ENCODE measurements around the gene NEDD4L. TPM values are rescaled to one million over a fixed set of nuclear protein-coding genes. Genes with fewer than 3 reads are reported as not detected.

The NEDD4L gene
- polyA plus RNA-seq, 1 donor, result 93.0 TPM

- peaks cover 10% of the 10 kb centered on the region for H3K4me1 ChIP-seq (ENCODE audit: control insufficient read depth, insufficient read depth, low read length)
- no peak overlapping the region for H3K27ac ChIP-seq (ENCODE audit: low read length)
- peaks cover 5% of the 10 kb centered on the region for H3K36me3 ChIP-seq (ENCODE audit: control insufficient read depth, insufficient read depth, low read length)
- no peak overlapping the region for H3K4me3 ChIP-seq (ENCODE audit: low read length)
- DNase-seq, result peak in 1 of 2 donors; percentile 25
- no peaks in the 10 kb centered on the region for H3K9me3 ChIP-seq (ENCODE audit: control insufficient read depth, low read depth, low read length)
- no peaks in the 10 kb centered on the region for H3K27me3 ChIP-seq (ENCODE audit: control insufficient read depth, insufficient read depth, low read length)
- WGBS (ENCODE audit: insufficient coverage, low lambda C conversion rate), result 14% methylated on average over 1 of the region's 4 CpGs
Measured at GRCh38 chr18:58051765-58052460, 7.9 kb downstream of the NEDD4L start.

GRCh38 chr18:58052960-58053359 lies 8.9 kb downstream of the NEDD4L start:
- no CpG with 5 or more reads among the region's 3 CpGs for WGBS (ENCODE audit: insufficient coverage, low lambda C conversion rate)
- no peak overlapping the region for H3K4me3 ChIP-seq (ENCODE audit: low read length)
- H3K36me3 ChIP-seq (ENCODE audit: control insufficient read depth, insufficient read depth, low read length), result peaks cover 7% of the 10 kb centered on the region
- no peak for DNase-seq
- peaks cover under 1% of the 10 kb centered on the region for H3K4me1 ChIP-seq (ENCODE audit: control insufficient read depth, insufficient read depth, low read length)
- no peak overlapping the region for H3K27ac ChIP-seq (ENCODE audit: low read length)
- no peaks in the 10 kb centered on the region for H3K27me3 ChIP-seq (ENCODE audit: control insufficient read depth, insufficient read depth, low read length)
- no peaks in the 10 kb centered on the region for H3K9me3 ChIP-seq (ENCODE audit: control insufficient read depth, low read depth, low read length)

GRCh38 chr18:58054041-58054781 lies 10.2 kb downstream of the NEDD4L start:
- H3K27me3 ChIP-seq (ENCODE audit: control insufficient read depth, insufficient read depth, low read length), result no peaks in the 10 kb centered on the region
- H3K4me3 ChIP-seq (ENCODE audit: low read length), result no peak overlapping the region
- H3K9me3 ChIP-seq (ENCODE audit: control insufficient read depth, low read depth, low read length), result no peaks in the 10 kb centered on the region
- no peaks in the 10 kb centered on the region for H3K4me1 ChIP-seq (ENCODE audit: control insufficient read depth, insufficient read depth, low read length)
- no peak overlapping the region for H3K27ac ChIP-seq (ENCODE audit: low read length)
- WGBS (ENCODE audit: insufficient coverage, low lambda C conversion rate), result 100% methylated on average over 1 of the region's 8 CpGs
- DNase-seq, result peak in 1 of 2 donors; percentile 42
- peaks cover 10% of the 10 kb centered on the region for H3K36me3 ChIP-seq (ENCODE audit: control insufficient read depth, insufficient read depth, low read length)

- Histone ChIP-seq H3K36me3 (ENCODE audit: control insufficient read depth, insufficient read depth, low read length) (peaks cover 10% of the 10 kb centered on the region), H3K4me1 (ENCODE audit: control insufficient read depth, insufficient read depth, low read length) (no peaks in the 10 kb centered on the region), H3K27ac (ENCODE audit: low read length) (no peak overlapping the region), H3K4me3 (ENCODE audit: low read length) (no peak overlapping the region), H3K9me3 (ENCODE audit: control insufficient read depth, low read depth, low read length) (no peaks in the 10 kb centered on the region), H3K27me3 (ENCODE audit: control insufficient read depth, insufficient read depth, low read length) (no peaks in the 10 kb centered on the region)
- 100% methylated on average over 1 of the region's 4 CpGs for WGBS (ENCODE audit: insufficient coverage, low lambda C conversion rate)
- DNase-seq, result peak in 1 of 2 donors; percentile 14
Measured at GRCh38 chr18:58055890-58056558, 12.0 kb downstream of the NEDD4L start.

GRCh38 chr18:58056852-58057251 lies 12.8 kb downstream of the NEDD4L start:
- WGBS (ENCODE audit: insufficient coverage, low lambda C conversion rate), result 60% methylated on average over 1 of the region's 5 CpGs
- H3K27ac ChIP-seq (ENCODE audit: low read length), result no peak overlapping the region
- no peak overlapping the region for H3K4me3 ChIP-seq (ENCODE audit: low read length)
- H3K9me3 ChIP-seq (ENCODE audit: control insufficient read depth, low read depth, low read length), result no peaks in the 10 kb centered on the region
- H3K36me3 ChIP-seq (ENCODE audit: control insufficient read depth, insufficient read depth, low read length), result peaks cover 10% of the 10 kb centered on the region
- no peak for DNase-seq
- H3K27me3 ChIP-seq (ENCODE audit: control insufficient read depth, insufficient read depth, low read length), result no peaks in the 10 kb centered on the region
- H3K4me1 ChIP-seq (ENCODE audit: control insufficient read depth, insufficient read depth, low read length), result no peaks in the 10 kb centered on the region

- Histone ChIP-seq H3K4me1 (ENCODE audit: control insufficient read depth, insufficient read depth, low read length) (no peaks in the 10 kb centered on the region), H3K9me3 (ENCODE audit: control insufficient read depth, low read depth, low read length) (no peaks in the 10 kb centered on the region), H3K27me3 (ENCODE audit: control insufficient read depth, insufficient read depth, low read length) (no peaks in the 10 kb centered on the region), H3K36me3 (ENCODE audit: control insufficient read depth, insufficient read depth, low read length) (peaks cover 10% of the 10 kb centered on the region), H3K4me3 (ENCODE audit: low read length) (no peak overlapping the region), H3K27ac (ENCODE audit: low read length) (no peak overlapping the region)
- DNase-seq, result no peak
- no CpG with 5 or more reads among the region's 4 CpGs for WGBS (ENCODE audit: insufficient coverage, low lambda C conversion rate)
Measured at GRCh38 chr18:58057291-58057965, 13.4 kb downstream of the NEDD4L start.

- H3K4me3 ChIP-seq (ENCODE audit: low read length), result no peak overlapping the region
- 0% methylated on average over 1 of the region's 3 CpGs for WGBS (ENCODE audit: insufficient coverage, low lambda C conversion rate)
- no peaks in the 10 kb centered on the region for H3K27me3 ChIP-seq (ENCODE audit: control insufficient read depth, insufficient read depth, low read length)
- DNase-seq, result no peak
- no peaks in the 10 kb centered on the region for H3K4me1 ChIP-seq (ENCODE audit: control insufficient read depth, insufficient read depth, low read length)
- H3K36me3 ChIP-seq (ENCODE audit: control insufficient read depth, insufficient read depth, low read length), result peaks cover 9% of the 10 kb centered on the region
- H3K9me3 ChIP-seq (ENCODE audit: control insufficient read depth, low read depth, low read length), result no peaks in the 10 kb centered on the region
- H3K27ac ChIP-seq (ENCODE audit: low read length), result no peak overlapping the region
Measured at GRCh38 chr18:58058720-58059119, 14.7 kb downstream of the NEDD4L start.

GRCh38 chr18:58060254-58060653 lies 16.2 kb downstream of the NEDD4L start:
- H3K27ac ChIP-seq (ENCODE audit: low read length), result no peak overlapping the region
- no peaks in the 10 kb centered on the region for H3K9me3 ChIP-seq (ENCODE audit: control insufficient read depth, low read depth, low read length)
- WGBS (ENCODE audit: insufficient coverage, low lambda C conversion rate), result no CpG with 5 or more reads among the region's 5 CpGs
- H3K27me3 ChIP-seq (ENCODE audit: control insufficient read depth, insufficient read depth, low read length), result no peaks in the 10 kb centered on the region
- H3K4me3 ChIP-seq (ENCODE audit: low read length), result no peak overlapping the region
- no peak for DNase-seq
- H3K4me1 ChIP-seq (ENCODE audit: control insufficient read depth, insufficient read depth, low read length), result no peaks in the 10 kb centered on the region
- peaks cover 5% of the 10 kb centered on the region for H3K36me3 ChIP-seq (ENCODE audit: control insufficient read depth, insufficient read depth, low read length)

GRCh38 chr18:58061349-58061748 lies 17.3 kb downstream of the NEDD4L start:
- H3K27ac ChIP-seq (ENCODE audit: low read length), result no peak overlapping the region
- H3K4me3 ChIP-seq (ENCODE audit: low read length), result no peak overlapping the region
- no peaks in the 10 kb centered on the region for H3K4me1 ChIP-seq (ENCODE audit: control insufficient read depth, insufficient read depth, low read length)
- peaks cover 5% of the 10 kb centered on the region for H3K36me3 ChIP-seq (ENCODE audit: control insufficient read depth, insufficient read depth, low read length)
- no peak for DNase-seq
- 50% methylated on average over 1 of the region's 3 CpGs for WGBS (ENCODE audit: insufficient coverage, low lambda C conversion rate)
- H3K27me3 ChIP-seq (ENCODE audit: control insufficient read depth, insufficient read depth, low read length), result no peaks in the 10 kb centered on the region
- no peaks in the 10 kb centered on the region for H3K9me3 ChIP-seq (ENCODE audit: control insufficient read depth, low read depth, low read length)

- no peaks in the 10 kb centered on the region for H3K27me3 ChIP-seq (ENCODE audit: control insufficient read depth, insufficient read depth, low read length)
- no peaks in the 10 kb centered on the region for H3K36me3 ChIP-seq (ENCODE audit: control insufficient read depth, insufficient read depth, low read length)
- no peaks in the 10 kb centered on the region for H3K9me3 ChIP-seq (ENCODE audit: control insufficient read depth, low read depth, low read length)
- H3K4me3 ChIP-seq (ENCODE audit: low read length), result no peak overlapping the region
- H3K27ac ChIP-seq (ENCODE audit: low read length), result no peak overlapping the region
- H3K4me1 ChIP-seq (ENCODE audit: control insufficient read depth, insufficient read depth, low read length), result peaks cover 2% of the 10 kb centered on the region
- DNase-seq, result no peak
- 80% methylated on average over 3 of the region's 10 CpGs for WGBS (ENCODE audit: insufficient coverage, low lambda C conversion rate)
Measured at GRCh38 chr18:58064406-58064998, 20.5 kb downstream of the NEDD4L start.
